Measurements from ENCODE around the gene BEGAIN.

Gene BEGAIN

GRCh38 chr14:100601064-100601463 is 13.8 kb upstream of the BEGAIN start:
- Histone ChIP-seq H3K4me3 (ENCODE audit: insufficient read depth, low read depth, low read length) (no peak overlapping the region), H3K27me3 (ENCODE audit: control insufficient read depth, insufficient read depth, low read length, poor library complexity, severe bottlenecking) (no peaks in the 10 kb centered on the region), H3K9me3 (ENCODE audit: control insufficient read depth, low read length) (no peaks in the 10 kb centered on the region), H3K27ac (ENCODE audit: insufficient read depth, low read depth, low read length, poor library complexity, severe bottlenecking) (no peak overlapping the region), H3K4me1 (ENCODE audit: control insufficient read depth, insufficient read depth, low read length) (no peaks in the 10 kb centered on the region), H3K36me3 (ENCODE audit: control insufficient read depth, insufficient read depth, low read length) (no peaks in the 10 kb centered on the region)
- WGBS, 2 experiments: 94 to 96% methylated on average over 2 of the region's 2 CpGs

GRCh38 chr14:100599981-100600380 is 12.8 kb upstream of the BEGAIN start:
- H3K9me3 ChIP-seq (ENCODE audit: control insufficient read depth, low read length): no peaks in the 10 kb centered on the region
- WGBS, 2 experiments: 100% methylated on average over 1 of the region's 2 CpGs; no CpG with 5 or more reads in 1 of the 2 experiments
- no peaks in the 10 kb centered on the region for H3K36me3 ChIP-seq (ENCODE audit: control insufficient read depth, insufficient read depth, low read length)
- no peak overlapping the region for H3K27ac ChIP-seq (ENCODE audit: insufficient read depth, low read depth, low read length, poor library complexity, severe bottlenecking)
- H3K4me3 ChIP-seq (ENCODE audit: insufficient read depth, low read depth, low read length): no peak overlapping the region
- H3K27me3 ChIP-seq (ENCODE audit: control insufficient read depth, insufficient read depth, low read length, poor library complexity, severe bottlenecking): no peaks in the 10 kb centered on the region
- no peaks in the 10 kb centered on the region for H3K4me1 ChIP-seq (ENCODE audit: control insufficient read depth, insufficient read depth, low read length)

- 92 to 95% methylated on average over 5 of the region's 5 CpGs for WGBS, 2 experiments
- Histone ChIP-seq H3K4me3 (ENCODE audit: insufficient read depth, low read depth, low read length) (no peak overlapping the region), H3K4me1 (ENCODE audit: control insufficient read depth, insufficient read depth, low read length) (peaks cover 4% of the 10 kb centered on the region), H3K27me3 (ENCODE audit: control insufficient read depth, insufficient read depth, low read length, poor library complexity, severe bottlenecking) (no peaks in the 10 kb centered on the region), H3K27ac (ENCODE audit: insufficient read depth, low read depth, low read length, poor library complexity, severe bottlenecking) (no peak overlapping the region), H3K36me3 (ENCODE audit: control insufficient read depth, insufficient read depth, low read length) (no peaks in the 10 kb centered on the region), H3K9me3 (ENCODE audit: control insufficient read depth, low read length) (no peaks in the 10 kb centered on the region)
These were observed 7.4 kb upstream of the BEGAIN start for GRCh38 chr14:100594625-100594951.

GRCh38 chr14:100593751-100594624 is 6.8 kb upstream of the BEGAIN start:
- 92% methylated on average over 27 of the region's 27 CpGs for WGBS, 2 experiments
- no peaks in the 10 kb centered on the region for H3K36me3 ChIP-seq (ENCODE audit: control insufficient read depth, insufficient read depth, low read length)
- no peak overlapping the region for H3K4me3 ChIP-seq (ENCODE audit: insufficient read depth, low read depth, low read length)
- H3K27me3 ChIP-seq (ENCODE audit: control insufficient read depth, insufficient read depth, low read length, poor library complexity, severe bottlenecking): no peaks in the 10 kb centered on the region
- H3K27ac ChIP-seq (ENCODE audit: insufficient read depth, low read depth, low read length, poor library complexity, severe bottlenecking): no peak overlapping the region
- H3K9me3 ChIP-seq (ENCODE audit: control insufficient read depth, low read length): no peaks in the 10 kb centered on the region
- H3K4me1 ChIP-seq (ENCODE audit: control insufficient read depth, insufficient read depth, low read length): peaks cover 6% of the 10 kb centered on the region

- Histone ChIP-seq H3K4me1 (ENCODE audit: control insufficient read depth, insufficient read depth, low read length) (peaks cover 6% of the 10 kb centered on the region), H3K36me3 (ENCODE audit: control insufficient read depth, insufficient read depth, low read length) (no peaks in the 10 kb centered on the region), H3K27ac (ENCODE audit: insufficient read depth, low read depth, low read length, poor library complexity, severe bottlenecking) (no peak overlapping the region), H3K27me3 (ENCODE audit: control insufficient read depth, insufficient read depth, low read length, poor library complexity, severe bottlenecking) (peaks cover 9% of the 10 kb centered on the region), H3K9me3 (ENCODE audit: control insufficient read depth, low read length) (no peaks in the 10 kb centered on the region), H3K4me3 (ENCODE audit: insufficient read depth, low read depth, low read length) (no peak overlapping the region)
- 78 to 80% methylated on average over 4 of the region's 4 CpGs for WGBS, 2 experiments
These were observed 5.8 kb upstream of the BEGAIN start for GRCh38 chr14:100592972-100593371.

- no peaks in the 10 kb centered on the region for H3K36me3 ChIP-seq (ENCODE audit: control insufficient read depth, insufficient read depth, low read length)
- no peaks in the 10 kb centered on the region for H3K9me3 ChIP-seq (ENCODE audit: control insufficient read depth, low read length)
- no peak overlapping the region for H3K27ac ChIP-seq (ENCODE audit: insufficient read depth, low read depth, low read length, poor library complexity, severe bottlenecking)
- WGBS, 2 experiments: 93 to 94% methylated on average over 10 of the region's 10 CpGs
- peaks cover 14% of the 10 kb centered on the region for H3K27me3 ChIP-seq (ENCODE audit: control insufficient read depth, insufficient read depth, low read length, poor library complexity, severe bottlenecking)
- peaks cover 6% of the 10 kb centered on the region for H3K4me1 ChIP-seq (ENCODE audit: control insufficient read depth, insufficient read depth, low read length)
- no peak overlapping the region for H3K4me3 ChIP-seq (ENCODE audit: insufficient read depth, low read depth, low read length)
These were observed 5.3 kb upstream of the BEGAIN start for GRCh38 chr14:100592461-100592891.

GRCh38 chr14:100591453-100592371 is 4.5 kb upstream of the BEGAIN start:
- 77 to 81% methylated on average over 16 of the region's 16 CpGs for WGBS, 2 experiments
- peaks cover 19% of the 10 kb centered on the region for H3K27me3 ChIP-seq (ENCODE audit: control insufficient read depth, insufficient read depth, low read length, poor library complexity, severe bottlenecking)
- H3K9me3 ChIP-seq (ENCODE audit: control insufficient read depth, low read length): no peaks in the 10 kb centered on the region
- H3K4me1 ChIP-seq (ENCODE audit: control insufficient read depth, insufficient read depth, low read length): peaks cover 6% of the 10 kb centered on the region
- no peak overlapping the region for H3K27ac ChIP-seq (ENCODE audit: insufficient read depth, low read depth, low read length, poor library complexity, severe bottlenecking)
- H3K36me3 ChIP-seq (ENCODE audit: control insufficient read depth, insufficient read depth, low read length): no peaks in the 10 kb centered on the region
- no peak overlapping the region for H3K4me3 ChIP-seq (ENCODE audit: insufficient read depth, low read depth, low read length)

- no peaks in the 10 kb centered on the region for H3K36me3 ChIP-seq (ENCODE audit: control insufficient read depth, insufficient read depth, low read length)
- 96% methylated on average over 14 of the region's 14 CpGs for WGBS, 2 experiments
- H3K4me1 ChIP-seq (ENCODE audit: control insufficient read depth, insufficient read depth, low read length): peaks cover 6% of the 10 kb centered on the region
- no peak overlapping the region for H3K27ac ChIP-seq (ENCODE audit: insufficient read depth, low read depth, low read length, poor library complexity, severe bottlenecking)
- peaks cover 27% of the 10 kb centered on the region for H3K27me3 ChIP-seq (ENCODE audit: control insufficient read depth, insufficient read depth, low read length, poor library complexity, severe bottlenecking)
- H3K9me3 ChIP-seq (ENCODE audit: control insufficient read depth, low read length): no peaks in the 10 kb centered on the region
- no peak overlapping the region for H3K4me3 ChIP-seq (ENCODE audit: insufficient read depth, low read depth, low read length)
These were observed 3.7 kb upstream of the BEGAIN start for GRCh38 chr14:100590726-100591452.

- no peaks in the 10 kb centered on the region for H3K9me3 ChIP-seq (ENCODE audit: control insufficient read depth, low read length)
- no peak overlapping the region for H3K27ac ChIP-seq (ENCODE audit: insufficient read depth, low read depth, low read length, poor library complexity, severe bottlenecking)
- H3K4me3 ChIP-seq (ENCODE audit: insufficient read depth, low read depth, low read length): no peak overlapping the region
- H3K36me3 ChIP-seq (ENCODE audit: control insufficient read depth, insufficient read depth, low read length): no peaks in the 10 kb centered on the region
- peaks cover 6% of the 10 kb centered on the region for H3K4me1 ChIP-seq (ENCODE audit: control insufficient read depth, insufficient read depth, low read length)
- 85 to 95% methylated on average over 8 of the region's 8 CpGs for WGBS, 2 experiments
- H3K27me3 ChIP-seq (ENCODE audit: control insufficient read depth, insufficient read depth, low read length, poor library complexity, severe bottlenecking): peaks cover 34% of the 10 kb centered on the region
These were observed 2.7 kb upstream of the BEGAIN start for GRCh38 chr14:100589760-100590469.

Measured in ectodermal cell (in vitro differentiated cells).